Endothelial cell of umbilical vein (primary cell): ENCODE results near the gene NDUFS8. TPM values are rescaled to one million over a fixed set of nuclear protein-coding genes. Genes with fewer than 3 reads are reported as not detected.
"Not testable (repeated sequence)": the region's sequence is repeated elsewhere in the genome, so short reads cannot be mapped to it uniquely, and the experiment has no call there.

Experiments used
- BruUV-seq: library from RNA; stranded (reverse); fragments of 400-500 nt; replicated peaks from 2 replicates; lab custom pipeline; 2021; lab: Mats Ljungman, UMichigan
- CTCF ChIA-PET: fragments of 300-600, 350-600 bp; sonication (Branson Sonifier 250); formaldehyde crosslinking; loops from one replicate; lab custom pipeline; 2021; ENCODE audit warnings: antibody characterized with exemption, inconsistent platforms; lab: Charles Lee
- POLR2A ChIA-PET: fragments of 300-600, 350-600 bp; sonication (Branson Sonifier 250); formaldehyde crosslinking; loops from one replicate; lab custom pipeline; 2021; ENCODE audit warnings: antibody characterized with exemption, inconsistent platforms; lab: Charles Lee
- DNase-seq: peaks from one replicate; pipeline ENCODE4 v3.0.0-alpha.2; 2011; ENCODE audit warnings: low read depth, low spot score
- FAIRE-seq: peaks from 2 replicates; lab custom pipeline; 2011; peaks lifted over from hg19 to GRCh38; lab: Jason Lieb, UNC
- H2AFZ ChIP-seq: 2 replicates; pipeline ENCODE4 v1.6.0; 2012; ENCODE audit warnings: low read depth, low read length, control low read depth, inconsistent platforms
- H3K27ac ChIP-seq: 2 replicates; pipeline ENCODE4 v1.5.1; 2011; ENCODE audit warnings: low read depth, mild to moderate bottlenecking, control low read depth, low read length, moderate library complexity; ENCODE audit not compliant: insufficient read depth
- H3K27me3 ChIP-seq, 2 experiments: 2 replicates each; pipeline versions ENCODE4 v1.6.0 to v1.6.1; 2011; ENCODE audit warnings: low read length in 2 of 2, mixed read lengths in 1 of 2; ENCODE audit not compliant: control insufficient read depth in 2 of 2, insufficient read depth in 2 of 2
- H3K36me3 ChIP-seq, 2 experiments: 2 replicates in 1 of 2; 3 replicates in 1 of 2; pipeline ENCODE4 v1.5.1; 2011; ENCODE audit warnings: low read length in 2 of 2, mild to moderate bottlenecking in 1 of 2, moderate library complexity in 1 of 2; ENCODE audit not compliant: control insufficient read depth in 2 of 2, insufficient read depth in 2 of 2; ENCODE audit errors: extremely low read depth in 1 of 2
- H3K4me1 ChIP-seq: 3 replicates; pipeline ENCODE4 v1.5.1; 2011; ENCODE audit warnings: mild to moderate bottlenecking, low read length; ENCODE audit not compliant: control insufficient read depth, insufficient read depth; ENCODE audit errors: extremely low read depth
- H3K4me2 ChIP-seq: 2 replicates; pipeline ENCODE4 v1.6.1; 2011; ENCODE audit warnings: low read length, control low read depth, mixed read lengths; ENCODE audit not compliant: insufficient read depth
- H3K4me3 ChIP-seq, 3 experiments: fragments of 200-600 bp in 1 of 3; sonication (generic), shearing (Covaris generic) in 1 of 3; replicated peaks in 1 of 3; 2 replicates each; pipeline ENCODE4 v1.5.1; 2011 to 2016; ENCODE audit warnings: control low read depth in 3 of 3, low read length in 3 of 3, mild to moderate bottlenecking in 2 of 3, inconsistent platforms in 1 of 3, low read depth in 1 of 3, moderate library complexity in 1 of 3; ENCODE audit not compliant: insufficient read depth in 1 of 3
- H3K79me2 ChIP-seq: 2 replicates; pipeline ENCODE4 v1.6.0; 2012; ENCODE audit warnings: low read length, inconsistent platforms; ENCODE audit not compliant: control insufficient read depth, insufficient read depth
- H3K9ac ChIP-seq: replicated peaks from 2 replicates; pipeline ENCODE3; 2011; ENCODE audit warnings: low read length, control low read depth; ENCODE audit not compliant: insufficient read depth; ENCODE audit errors: extremely low read depth
- H3K9me1 ChIP-seq: replicated peaks from 3 replicates; pipeline ENCODE4 v1.6.0; 2011; ENCODE audit warnings: mild to moderate bottlenecking, low read length; ENCODE audit not compliant: control insufficient read depth, insufficient read depth; ENCODE audit errors: extremely low read depth
- H3K9me3 ChIP-seq: replicated peaks from 2 replicates; pipeline ENCODE4 v1.5.1; 2012; ENCODE audit warnings: low read length, inconsistent platforms; ENCODE audit not compliant: control insufficient read depth, insufficient read depth
- H4K20me1 ChIP-seq: replicated peaks from 2 replicates; pipeline ENCODE3; 2011; ENCODE audit warnings: mild to moderate bottlenecking, low read length; ENCODE audit not compliant: control insufficient read depth, insufficient read depth; ENCODE audit errors: extremely low read depth
- CTCF ChIP-seq, 2 donors: IDR thresholded peaks; 1 replicate in 1 of 2; 2 replicates in 1 of 2; pipeline ENCODE4 v1.5.1; 2011; ENCODE audit warnings: low read length in 2 of 2, mild to moderate bottlenecking in 2 of 2, moderate library complexity in 2 of 2, control low read depth in 1 of 2, inconsistent platforms in 1 of 2, low read depth in 1 of 2; ENCODE audit not compliant: insufficient read depth in 1 of 2; ENCODE audit errors: extremely low read depth in 1 of 2
- EZH2 ChIP-seq: IDR thresholded peaks from 2 replicates; pipeline ENCODE4 v1.6.1; 2012; ENCODE audit warnings: borderline replicate concordance, low read depth, mild to moderate bottlenecking, moderate library complexity, low read length, inconsistent platforms; ENCODE audit not compliant: severe bottlenecking
- FOS ChIP-seq: IDR thresholded peaks from 2 replicates; pipeline ENCODE4 v1.6.1; 2011; ENCODE audit warnings: mild to moderate bottlenecking, low read length, moderate library complexity, borderline replicate concordance; ENCODE audit not compliant: insufficient read depth
- GATA2 ChIP-seq: IDR thresholded peaks from 2 replicates; pipeline ENCODE4 v1.7.0; 2011; ENCODE audit warnings: low read depth, mild to moderate bottlenecking, moderate library complexity, mixed read lengths, low read length; ENCODE audit not compliant: insufficient read length, insufficient read depth
- JUN ChIP-seq: IDR thresholded peaks from 2 replicates; pipeline ENCODE4 v1.6.1; 2011; ENCODE audit warnings: borderline replicate concordance, low read depth; ENCODE audit not compliant: insufficient read length, insufficient read depth
- MYC ChIP-seq: IDR thresholded peaks from one replicate; pipeline ENCODE4 v1.6.1; 2011; ENCODE audit warnings: mild to moderate bottlenecking, low read depth, low read length
- POLR2A ChIP-seq: IDR thresholded peaks from 2 replicates; pipeline ENCODE4 v1.6.1; 2012; ENCODE audit warnings: low read depth, mild to moderate bottlenecking, control low read depth, low read length
- POLR2AphosphoS5 ChIP-seq: IDR thresholded peaks from 2 replicates; pipeline ENCODE4 v1.6.1; 2012; ENCODE audit warnings: low read depth, mild to moderate bottlenecking, control low read depth, low read length, moderate library complexity; ENCODE audit not compliant: insufficient read depth
- dilution Hi-C: fragments of 300-500 bp; cut with MboI; formaldehyde crosslinking; loops from one replicate; pipeline ENCODE4 v1.15.0; 2019; ENCODE audit warnings: low sequenced_read_pairs; ENCODE audit not compliant: extremely low pct_ligation_motif_present
- intact Hi-C: fragments of 100-400 bp; cut with micrococcal nuclease; formaldehyde crosslinking; loops from one replicate; pipeline ENCODE4 v1.10.0; 2022
- polyA plus RNA-seq, 4 experiments: library from polyadenylated mRNA; depleted of rRNA in 3 of 4; stranded (reverse) in 3 of 4; unstranded in 1 of 4; fragments of >200 nt; gene quantifications; 2 replicates each; pipeline versions ENCODE4 v1.2.1 to v1.2.3, GENCODE V29; 2011 to 2012; ENCODE audit warnings: missing spikeins in 1 of 4
- total RNA-seq: library from RNA; stranded (reverse); gene quantifications from 2 replicates; pipeline ENCODE4 v1.2.3, GENCODE V29; 2021
- TF ChIP-seq, protein P1 (sequence below): IDR thresholded peaks from 2 replicates; pipeline ENCODE4 v1.6.1; 2011; ENCODE audit not compliant: insufficient read depth, insufficient read length

Gene NDUFS8
- total and polyA plus RNA-seq, 2 donors (not counting 3 experiments of a cell fraction or from before 2014, with no cell fraction given), result 166 to 170 TPM

DNA sequence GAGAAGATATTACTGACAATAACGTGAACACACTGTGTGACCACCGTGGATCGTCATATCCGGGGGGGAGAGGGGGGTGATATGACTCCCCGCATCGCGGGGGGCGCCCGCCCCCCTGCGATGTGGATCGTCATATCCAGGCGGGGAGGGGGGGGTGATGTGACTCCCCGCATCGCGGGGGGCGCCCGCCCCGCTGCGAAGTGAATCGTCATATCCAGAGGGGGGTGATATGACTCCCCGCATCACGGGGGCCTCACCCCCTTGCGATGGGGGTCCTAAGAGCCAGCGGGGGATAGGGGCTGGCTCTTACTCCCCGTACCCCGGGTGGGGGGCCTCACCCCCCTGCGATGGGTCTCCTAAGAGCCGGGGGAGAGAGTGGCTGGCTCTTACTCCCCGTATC, 46.5 kb upstream of the NDUFS8 start:
- Histone ChIP-seq H4K20me1 (no peaks in the 10 kb centered on the region), H3K4me1 (no peaks in the 10 kb centered on the region), H3K4me3 (no peak overlapping the region), H3K4me2 (no peak overlapping the region), H2AFZ (no peak overlapping the region), H3K9me1 (no peaks in the 10 kb centered on the region), H3K27ac (no peak overlapping the region), H3K9ac (no peak overlapping the region), H3K36me3 (no peaks in the 10 kb centered on the region), H3K79me2 (no peaks in the 10 kb centered on the region), H3K9me3 (no peaks in the 10 kb centered on the region), H3K27me3 (no peaks in the 10 kb centered on the region)
- no peak for DNase-seq
- no TSS peak for BruUV-seq
- ChIA-PET POLR2A (no interaction called here), CTCF (no interaction called here)
- dilution Hi-C loops, result no loop called here
- TF ChIP-seq GATA2, result no peak
- no peak for TF ChIP-seq POLR2AphosphoS5
- TF ChIP-seq CTCF (IDR thresholded peaks at IDR 0.05; ENCODE audit: extremely low read depth in 1 of 2, insufficient read depth in 1 of 2, low read depth in 1 of 2, low read length in 2 of 2), result no peak
- TF ChIP-seq, protein P1, sequence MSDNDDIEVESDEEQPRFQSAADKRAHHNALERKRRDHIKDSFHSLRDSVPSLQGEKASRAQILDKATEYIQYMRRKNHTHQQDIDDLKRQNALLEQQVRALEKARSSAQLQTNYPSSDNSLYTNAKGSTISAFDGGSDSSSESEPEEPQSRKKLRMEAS, result no peak
- no peak for TF ChIP-seq MYC
- TF ChIP-seq POLR2A, result no peak
- TF ChIP-seq JUN, result no peak
- no peak for TF ChIP-seq EZH2
- no peak for TF ChIP-seq FOS
- intact Hi-C loops, result no loop called here
- FAIRE-seq, result no peak

DNA sequence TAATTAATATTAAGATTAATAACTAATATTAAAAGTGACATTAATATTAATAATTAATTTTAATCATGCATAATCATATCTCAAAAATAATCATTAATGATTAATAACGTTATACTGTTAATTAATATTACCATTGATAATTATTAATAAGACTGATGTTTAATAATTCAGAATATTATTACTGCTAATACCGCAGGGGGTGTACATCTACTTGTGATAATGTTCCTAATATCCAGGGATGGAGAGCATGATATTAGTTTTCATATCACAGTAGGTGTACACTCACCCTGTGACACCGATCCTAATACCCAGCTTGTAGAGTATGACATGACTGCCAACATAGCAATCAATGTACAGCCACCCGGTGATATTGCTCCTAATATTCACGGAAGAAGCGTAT, 45.2 kb upstream of the NDUFS8 start:
- H3K9me1 ChIP-seq, H3K9ac ChIP-seq, H3K4me2 ChIP-seq, intact Hi-C loops, H3K27ac ChIP-seq, H3K4me3 ChIP-seq, H3K79me2 ChIP-seq, H3K9me3 ChIP-seq, H3K27me3 ChIP-seq, BruUV-seq, H4K20me1 ChIP-seq, dilution Hi-C loops, POLR2A ChIA-PET, FAIRE-seq, CTCF ChIA-PET, H3K36me3 ChIP-seq, H2AFZ ChIP-seq, H3K4me1 ChIP-seq, DNase-seq: not testable (repeated sequence)

DNA sequence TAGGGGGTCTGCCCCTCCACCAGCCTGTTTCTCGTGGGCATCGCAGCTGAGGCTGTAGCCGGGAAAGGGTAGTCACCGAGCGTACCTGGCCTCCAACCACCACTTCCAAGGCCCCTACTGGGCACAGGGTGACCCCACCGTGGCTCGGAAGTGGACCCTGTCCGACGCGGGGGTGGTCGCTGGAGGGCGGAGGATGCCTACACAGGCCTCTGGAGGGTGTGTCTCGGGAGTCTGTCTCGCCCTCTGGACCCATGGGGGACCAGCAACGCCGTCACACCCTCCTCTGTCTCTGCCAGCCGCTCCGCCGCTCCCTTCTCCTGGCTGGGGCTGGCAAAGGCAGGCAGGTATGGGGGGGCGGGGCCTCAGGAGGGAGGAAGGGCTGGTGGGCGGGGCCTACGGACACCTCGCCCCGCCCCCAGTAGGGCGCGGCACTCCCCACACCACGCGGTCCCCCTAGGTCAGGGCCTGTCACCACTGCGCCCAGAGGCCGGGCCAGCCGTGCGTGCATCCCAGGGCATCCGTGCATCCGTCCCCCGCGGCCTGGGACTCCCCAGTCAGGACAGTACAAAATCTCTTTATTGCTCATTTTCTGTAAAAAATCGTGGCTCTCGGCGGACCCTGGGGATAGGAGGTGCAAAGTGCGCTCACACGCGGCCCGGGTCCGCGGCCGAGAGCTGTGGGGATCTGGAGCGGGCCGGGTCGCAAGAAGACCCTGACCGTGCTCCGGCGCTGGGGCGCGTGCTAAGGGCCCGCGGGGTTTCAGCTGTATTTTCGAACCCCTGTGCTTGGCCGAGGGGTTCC, 39.7 kb upstream of the NDUFS8 start:
- not testable (repeated sequence) for H4K20me1 ChIP-seq

More for the DNA sequence above, 39.7 kb upstream of the NDUFS8 start:
- CTCF ChIA-PET, BruUV-seq, FAIRE-seq, H3K79me2 ChIP-seq, POLR2A ChIA-PET, H3K27me3 ChIP-seq, H3K27ac ChIP-seq, H2AFZ ChIP-seq, H3K9ac ChIP-seq, DNase-seq, H3K4me2 ChIP-seq, dilution Hi-C loops, H3K4me1 ChIP-seq, H3K9me3 ChIP-seq, H3K36me3 ChIP-seq, H3K9me1 ChIP-seq, intact Hi-C loops: not testable (repeated sequence)
- peak overlapping the region in 1 of 3 experiments; percentile 2 for H3K4me3 ChIP-seq
